A673 (cell line): ENCODE measurements around the gene DNAH9. TPM values are rescaled to one million over a fixed set of nuclear protein-coding genes. Genes with fewer than 3 reads are reported as not detected.

Source experiments
- BruUV-seq: library from RNA; stranded (reverse); fragments of 400-500 nt; replicated peaks from 2 replicates; lab custom pipeline; 2021; lab: Mats Ljungman, UMichigan
- CTCF ChIA-PET: fragments of 300-600 bp; sonication (Branson Sonifier 250); formaldehyde crosslinking; loops from one replicate; lab custom pipeline; 2022; ENCODE audit warnings: antibody characterized with exemption; lab: Charles Lee
- POLR2A ChIA-PET: fragments of 300-600 bp; sonication (Branson Sonifier 250); formaldehyde crosslinking; loops from one replicate; lab custom pipeline; 2022; ENCODE audit warnings: antibody characterized with exemption; ENCODE audit not compliant: low non-redundant PET; lab: Charles Lee
- DNase-seq: peaks from one replicate; pipeline ENCODE4 v3.0.0-alpha.2; 2015; ENCODE audit warnings: low spot score
- H3K27ac ChIP-seq: fragments of 200-600 bp; sonication (generic); 2 replicates; pipeline ENCODE4 v1.5.1; 2016; ENCODE audit warnings: mixed run types, low read depth, mild to moderate bottlenecking, mixed read lengths, antibody characterized with exemption, low read length; ENCODE audit not compliant: poor library complexity, severe bottlenecking
- H3K27me3 ChIP-seq: fragments of 200-600 bp; sonication (generic); replicated peaks from 2 replicates; pipeline ENCODE4 v1.6.1; 2017; ENCODE audit warnings: mixed run types, low read depth, mild to moderate bottlenecking, mixed read lengths, antibody characterized with exemption, low read length; ENCODE audit not compliant: insufficient read depth, poor library complexity
- H3K36me3 ChIP-seq: fragments of 200-600 bp; sonication (generic); 2 replicates; pipeline ENCODE4 v1.6.1; 2016; ENCODE audit warnings: mixed run types, mild to moderate bottlenecking, mixed read lengths, antibody characterized with exemption, low read length; ENCODE audit not compliant: insufficient read depth, poor library complexity, severe bottlenecking
- H3K4me1 ChIP-seq: fragments of 200-600 bp; sonication (generic); 2 replicates; pipeline ENCODE4 v1.6.1; 2017; ENCODE audit warnings: mixed run types, mild to moderate bottlenecking, mixed read lengths, antibody characterized with exemption, low read length; ENCODE audit not compliant: insufficient read depth, poor library complexity, severe bottlenecking
- H3K4me3 ChIP-seq: fragments of 200-600 bp; sonication (generic); 2 replicates; pipeline ENCODE4 v1.5.1; 2016; ENCODE audit warnings: low read depth, mixed run types, mild to moderate bottlenecking, mixed read lengths, low read length; ENCODE audit not compliant: poor library complexity, severe bottlenecking
- H3K9me3 ChIP-seq: fragments of 200-600 bp; sonication (generic); 2 replicates; pipeline ENCODE4 v1.6.1; 2016; ENCODE audit warnings: mixed run types, low read depth, mild to moderate bottlenecking, mixed read lengths, antibody characterized with exemption, low read length; ENCODE audit not compliant: poor library complexity, severe bottlenecking
- CTCF ChIP-seq: fragments of 300-800, 200-600 bp; sonication (generic); conservative IDR thresholded peaks from 2 replicates; pipeline ENCODE4 v1.5.1; 2017; ENCODE audit warnings: low read depth, mild to moderate bottlenecking, antibody characterized with exemption, low read length, moderate library complexity, mixed read lengths
- EZH2 ChIP-seq: fragments of 200-600 bp; sonication (generic); IDR thresholded peaks from 2 replicates; pipeline ENCODE4 v1.6.1; 2017; ENCODE audit warnings: borderline replicate concordance, low read depth, mild to moderate bottlenecking, mixed read lengths, antibody characterized with exemption, low read length; ENCODE audit not compliant: poor library complexity, severe bottlenecking
- intact Hi-C: fragments of 100-400 bp; cut with micrococcal nuclease; formaldehyde crosslinking; loops from one replicate; pipeline ENCODE4 v1.10.0; 2022; ENCODE audit not compliant: unreplicated experiment
- total RNA-seq: library from RNA; stranded (reverse); gene quantifications from 2 replicates; pipeline ENCODE4 v1.2.3, GENCODE V29; 2021

Gene DNAH9
- total RNA-seq, 1 experiment from 2014 or later, result 6.6 TPM

GRCh38 chr17:11832401-11833137, 234.3 kb downstream of the DNAH9 start:
- intact Hi-C loops, result no loop called here
- Histone ChIP-seq H3K27me3 (no peaks in the 10 kb centered on the region), H3K36me3 (no peaks in the 10 kb centered on the region), H3K9me3 (no peaks in the 10 kb centered on the region), H3K4me3 (no peak overlapping the region), H3K4me1 (no peaks in the 10 kb centered on the region), H3K27ac (no peak overlapping the region)
- TF ChIP-seq EZH2 (no peak), CTCF (no peak)
- POLR2A ChIA-PET, result no interaction called here
- BruUV-seq, result no TSS peak
- CTCF ChIA-PET, result no interaction called here
- DNase-seq, result no peak

GRCh38 chr17:11836508-11836907, 238.2 kb downstream of the DNAH9 start:
- no peak for DNase-seq
- CTCF ChIA-PET, result no interaction called here
- intact Hi-C loops, result no loop called here
- POLR2A ChIA-PET, result no interaction called here
- Histone ChIP-seq H3K27me3 (no peaks in the 10 kb centered on the region), H3K27ac (no peak overlapping the region), H3K4me3 (no peak overlapping the region), H3K36me3 (no peaks in the 10 kb centered on the region), H3K9me3 (no peaks in the 10 kb centered on the region), H3K4me1 (no peaks in the 10 kb centered on the region)
- BruUV-seq, result no TSS peak
- TF ChIP-seq EZH2, result no peak
- TF ChIP-seq CTCF, result no peak

GRCh38 chr17:11840052-11840451, 241.8 kb downstream of the DNAH9 start:
- Histone ChIP-seq H3K36me3 (no peaks in the 10 kb centered on the region), H3K4me1 (no peaks in the 10 kb centered on the region), H3K27me3 (no peaks in the 10 kb centered on the region), H3K9me3 (no peaks in the 10 kb centered on the region), H3K27ac (no peak overlapping the region), H3K4me3 (no peak overlapping the region)
- no TSS peak for BruUV-seq
- intact Hi-C loops, result no loop called here
- CTCF ChIA-PET, result no interaction called here
- no peak for DNase-seq
- TF ChIP-seq CTCF (no peak), EZH2 (no peak)
- POLR2A ChIA-PET, result no interaction called here
